GM18909 (cell line): ENCODE results near the gene GAL3ST3.

Experiments used
- ATAC-seq: cut with Tn5 transposase; IDR thresholded peaks from one replicate; pipeline ENCODE4 v1.9.1; 2021; ENCODE audit warnings: mild to moderate bottlenecking; ENCODE audit not compliant: unreplicated experiment, poor library complexity

The GAL3ST3 gene

GRCh38 chr11:65997286-65997685 lies 51.7 kb downstream of the GAL3ST3 start:
- no peak for ATAC-seq

GRCh38 chr11:65992056-65992455 lies 56.9 kb downstream of the GAL3ST3 start:
- no peak for ATAC-seq
